ENCODE measurements around the gene NTN4. TPM values are rescaled to one million over a fixed set of nuclear protein-coding genes. Genes with fewer than 3 reads are reported as not detected.

The NTN4 gene
- 26.7 and 234 TPM in 2 replicates for total RNA-seq (ENCODE audit: low replicate concordance)

DNA sequence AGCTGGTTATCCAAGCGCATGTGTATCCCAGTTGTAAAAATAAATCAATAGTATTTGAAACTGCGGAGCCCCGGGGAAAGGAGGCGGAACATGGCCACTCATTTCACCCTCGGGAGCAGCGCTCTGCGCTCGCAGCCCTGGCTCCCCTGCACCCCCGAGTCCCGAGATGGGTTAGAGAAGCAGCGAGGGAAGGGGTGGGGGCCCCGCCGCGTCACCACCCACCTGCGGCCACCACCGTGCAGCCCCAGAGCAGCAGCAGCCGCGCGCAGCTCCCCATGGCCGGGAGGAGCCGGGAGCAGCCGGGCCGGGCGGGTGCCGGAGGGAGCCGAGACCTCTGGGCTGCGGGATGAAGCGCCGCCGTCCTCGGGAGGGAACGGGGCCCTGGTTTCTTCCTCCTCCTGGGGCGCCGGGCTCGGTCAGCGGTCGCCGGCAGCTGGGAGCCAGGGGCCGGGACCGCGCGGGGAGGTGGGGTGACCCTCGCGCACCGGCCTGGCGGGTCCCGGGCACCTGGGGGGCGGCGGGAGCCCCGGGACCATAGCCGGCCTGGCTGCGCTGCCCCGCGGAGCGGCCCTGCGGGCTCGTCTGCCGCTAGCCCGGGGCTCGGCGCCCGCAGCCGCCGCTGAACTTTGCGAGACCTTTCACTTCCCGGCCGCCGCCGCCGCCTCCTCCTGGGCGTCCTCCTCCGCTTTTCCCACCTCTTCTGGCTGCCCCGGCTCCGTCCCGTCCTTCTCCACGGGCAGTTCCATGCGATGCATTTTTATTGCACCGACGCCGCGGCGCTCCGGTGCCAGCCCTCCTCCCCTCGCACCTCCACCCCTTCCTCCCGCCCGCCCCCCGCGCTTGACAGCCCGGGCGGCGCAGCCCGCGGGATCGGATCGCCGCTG is at the start of gene NTN4:
Gene NTN4 (minus strand): TSS at position 732 of the 884 bp plus-strand sequence. CDS start 455 bp downstream, at position 277.

Other genes starting within 250 kb of the NTN4 start
- 0.38 and 0.82 TPM in 2 replicates for gene USP44, start 239.3 kb downstream of the NTN4 start, total RNA-seq (ENCODE audit: low replicate concordance)
- 22.2 TPM in 2 replicates for gene SNRPF, start 68.2 kb upstream of the NTN4 start, total RNA-seq (ENCODE audit: low replicate concordance)
- gene CCDC38, start 151.8 kb upstream of the NTN4 start, total RNA-seq (ENCODE audit: low replicate concordance) = not detected in 2 replicates
- gene AMDHD1, start 152.6 kb upstream of the NTN4 start, total RNA-seq (ENCODE audit: low replicate concordance) = 0.15 TPM in 1 of 2 replicates, not detected in the other
- under 0.01 and 0.47 TPM in 2 replicates for gene HAL, start 205.6 kb upstream of the NTN4 start, total RNA-seq (ENCODE audit: low replicate concordance)
- gene LTA4H, start 244.8 kb upstream of the NTN4 start, total RNA-seq (ENCODE audit: low replicate concordance) = 59.3 and 76.7 TPM in 2 replicates

Data from smooth muscle cell of the coronary artery (primary cell).